NOMO-1 (cell line): ENCODE measurements around the gene SETD6.
"Not testable (repeated sequence)": the region's sequence is repeated elsewhere in the genome, so short reads cannot be mapped to it uniquely, and the experiment has no call there.

Experiments
- DNase-seq, 2 experiments: peaks; one replicate each; lab custom pipeline; 2025; ENCODE audit not compliant: unreplicated experiment in 2 of 2; lab: John Stamatoyannopoulos, UW

Gene SETD6

GRCh38 chr16:58515125-58515870, at the start of gene SETD6:
TSS of gene SETD6 (plus strand) at chr16:58515517. CDS start at chr16:58515538, 21 bp downstream.
- DNase-seq, result peak; percentile 72 to 83

- DNase-seq, result no peak
Observed at GRCh38 chr16:58465817-58466216, 49.5 kb upstream of the SETD6 start.

- DNase-seq, result no peak
Observed at GRCh38 chr16:58466396-58466795, 48.9 kb upstream of the SETD6 start.

GRCh38 chr16:58467905-58468304, 47.4 kb upstream of the SETD6 start:
- no peak for DNase-seq

GRCh38 chr16:58471209-58471975, 43.9 kb upstream of the SETD6 start:
- no peak for DNase-seq

- no peak for DNase-seq
Observed at GRCh38 chr16:58472266-58472665, 43.1 kb upstream of the SETD6 start.

- DNase-seq, result no peak
Observed at GRCh38 chr16:58472827-58473226, 42.5 kb upstream of the SETD6 start.

- DNase-seq, result no peak
Observed at GRCh38 chr16:58474296-58474695, 41.0 kb upstream of the SETD6 start.

- no peak for DNase-seq
Observed at GRCh38 chr16:58475091-58475619, 40.2 kb upstream of the SETD6 start.

GRCh38 chr16:58476791-58477190, 38.5 kb upstream of the SETD6 start:
- no peak for DNase-seq

GRCh38 chr16:58478427-58478826, 36.9 kb upstream of the SETD6 start:
- DNase-seq, result no peak

- no peak for DNase-seq
Observed at GRCh38 chr16:58481226-58481869, 34.0 kb upstream of the SETD6 start.

- no peak for DNase-seq
Observed at GRCh38 chr16:58481931-58482330, 33.4 kb upstream of the SETD6 start.

GRCh38 chr16:58485184-58485887, 30.0 kb upstream of the SETD6 start:
- DNase-seq, result no peak

GRCh38 chr16:58487566-58488351, 27.6 kb upstream of the SETD6 start:
- DNase-seq, result peak; percentile 53 to 67

- DNase-seq, result no peak
Observed at GRCh38 chr16:58488531-58488930, 26.8 kb upstream of the SETD6 start.

GRCh38 chr16:58490065-58490464, 25.3 kb upstream of the SETD6 start:
- no peak for DNase-seq

- DNase-seq, result not testable (repeated sequence)
Observed at GRCh38 chr16:58490539-58490938, 24.8 kb upstream of the SETD6 start.

- no peak for DNase-seq
Observed at GRCh38 chr16:58492066-58492465, 23.3 kb upstream of the SETD6 start.

- DNase-seq, result no peak
Observed at GRCh38 chr16:58492735-58493134, 22.6 kb upstream of the SETD6 start.
